Activated CD8-positive, alpha-beta memory T cell treated with anti-CD3 and anti-CD28 coated beads for 48 hours (primary cell): ENCODE measurements around the gene LCN12.

Experiments used
- DNase-seq, 3 experiments: peaks; one replicate each; pipeline ENCODE4 v3.0.0-alpha.2; 2020; ENCODE audit warnings: low read depth in 2 of 3, low spot score in 2 of 3

Gene LCN12, protein sequence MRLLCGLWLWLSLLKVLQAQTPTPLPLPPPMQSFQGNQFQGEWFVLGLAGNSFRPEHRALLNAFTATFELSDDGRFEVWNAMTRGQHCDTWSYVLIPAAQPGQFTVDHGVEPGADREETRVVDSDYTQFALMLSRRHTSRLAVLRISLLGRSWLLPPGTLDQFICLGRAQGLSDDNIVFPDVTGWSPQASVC

DNA sequence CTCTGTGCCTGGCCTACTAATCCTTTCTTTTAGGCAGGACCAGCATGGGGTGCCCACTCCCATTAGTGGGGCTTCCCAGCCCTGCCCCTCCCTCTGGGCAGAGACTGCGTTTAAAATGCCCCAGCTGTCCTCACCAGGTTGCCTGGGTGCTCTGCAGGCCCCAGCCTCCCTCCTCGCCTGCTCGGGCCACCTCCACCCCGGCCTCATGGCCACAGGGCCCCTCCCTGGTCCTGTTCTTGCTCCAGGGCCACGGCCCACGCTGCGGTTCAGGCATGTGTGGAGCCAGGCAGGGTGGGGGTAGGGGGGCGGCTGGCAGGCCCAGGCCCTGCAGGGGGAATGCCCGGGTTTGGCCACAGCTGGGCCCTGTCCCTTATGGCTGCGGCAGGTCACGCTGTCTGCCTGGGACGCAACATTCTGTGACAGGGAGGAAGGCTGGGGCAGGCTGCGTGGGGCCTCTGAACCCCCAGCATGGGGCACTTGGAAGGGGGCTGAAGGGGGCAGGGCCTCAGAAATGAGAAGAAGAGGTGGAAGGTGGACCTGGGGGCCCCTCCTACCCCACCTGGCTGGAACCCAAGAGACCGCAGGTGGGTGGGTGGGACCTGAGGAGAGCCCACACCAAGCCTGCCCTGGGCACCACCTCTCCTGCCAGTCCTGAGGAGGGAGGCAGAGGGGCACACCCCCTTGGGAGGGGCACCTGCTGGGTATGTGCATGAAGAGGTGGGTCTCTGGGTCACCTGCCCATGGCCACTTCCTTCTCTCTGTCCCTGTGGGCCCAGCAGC lies at the start of gene LCN12:
TSS of gene LCN12 (plus strand) at position 733 of the 780 bp plus-strand sequence. CDS start 55 bp downstream, outside the sequence.
- DNase-seq = no peak

DNA sequence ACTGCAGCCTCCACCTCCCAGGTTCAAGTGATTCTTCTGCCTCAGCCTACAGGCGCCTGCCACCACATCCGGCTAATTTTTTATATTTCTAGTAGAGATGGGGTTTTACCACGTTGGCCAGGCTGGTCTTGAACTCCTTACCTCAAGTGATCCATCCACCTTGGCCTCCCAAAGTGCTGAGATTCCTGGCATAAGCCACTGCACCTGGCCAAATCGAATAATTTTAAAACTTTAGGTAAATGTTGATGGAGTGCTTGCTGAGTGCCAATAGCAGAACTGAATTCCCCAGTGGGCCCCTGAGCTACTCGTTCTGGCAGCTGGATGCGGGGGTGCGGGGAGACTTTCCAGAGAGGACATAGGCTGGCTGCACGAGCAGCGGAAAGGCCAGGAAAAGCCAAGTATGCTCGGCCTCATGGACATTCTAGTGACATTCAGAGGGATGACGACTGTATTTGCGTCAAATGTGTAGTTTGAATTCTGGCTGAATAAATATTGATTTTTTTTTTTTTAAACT lies 49.0 kb upstream of the LCN12 start:
- DNase-seq = no peak

DNA sequence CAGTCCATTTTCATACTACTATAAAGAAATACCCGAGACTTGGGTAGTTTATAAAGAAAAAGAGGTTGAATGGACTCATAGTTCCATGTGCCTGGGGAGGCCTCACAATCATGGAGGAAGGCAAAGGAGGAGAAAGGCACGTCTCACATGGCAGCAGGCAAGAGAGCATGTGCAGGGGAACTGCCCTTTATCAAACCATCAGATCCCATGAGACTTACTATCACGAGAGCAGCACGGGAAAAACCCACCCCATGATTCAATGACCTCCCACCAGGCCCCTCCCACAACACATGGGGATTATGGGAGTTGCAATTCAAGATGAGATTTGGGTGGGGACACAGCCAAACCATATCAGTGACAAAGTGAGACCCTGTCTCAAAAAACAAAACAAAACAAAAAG lies 45.8 kb upstream of the LCN12 start:
- DNase-seq = no peak

DNA sequence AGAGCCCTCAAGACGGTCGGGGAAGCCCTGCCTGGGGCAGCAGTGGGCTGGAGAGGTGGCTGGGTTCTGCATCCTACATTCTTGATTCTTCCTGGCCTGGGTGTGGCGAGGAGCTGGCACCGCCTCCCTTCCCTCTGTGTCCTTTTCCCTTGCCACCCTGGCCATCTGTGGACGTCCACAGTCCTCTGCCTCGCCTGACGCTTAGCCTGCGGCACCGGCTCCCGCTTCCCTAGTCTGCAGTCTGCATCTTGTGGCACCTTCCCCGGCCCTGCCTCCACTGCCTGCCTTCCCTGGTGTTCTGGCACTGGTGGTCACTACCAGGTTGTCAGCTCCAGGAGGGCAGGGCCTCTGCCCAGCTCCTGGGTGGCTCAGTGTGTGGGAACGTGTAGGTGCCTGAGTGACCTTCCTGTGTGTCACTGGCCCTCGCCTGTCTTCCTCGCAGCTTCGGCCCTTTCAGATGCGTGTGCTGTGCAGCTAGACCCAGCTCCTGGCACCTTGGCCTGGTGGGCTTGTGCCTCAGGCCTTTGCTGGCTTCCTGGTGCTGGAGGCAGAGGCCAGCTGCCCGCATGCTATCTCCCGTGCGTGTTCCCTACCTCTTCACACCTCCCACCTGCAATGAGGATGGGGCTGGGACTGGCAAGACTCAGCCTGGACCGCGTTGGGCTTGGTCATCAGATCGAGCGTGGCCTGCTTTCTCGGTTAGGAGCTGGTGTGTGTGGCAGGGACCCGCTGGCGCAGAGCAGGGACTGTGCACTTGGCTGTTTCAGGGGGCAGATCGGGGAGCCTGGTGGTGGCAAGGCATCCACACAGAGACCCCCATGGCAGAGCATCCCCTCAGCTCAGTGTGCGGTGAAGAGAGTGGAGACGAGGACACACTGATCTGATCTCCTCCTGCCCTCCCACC lies 44.8 kb upstream of the LCN12 start:
- DNase-seq = no peak

DNA sequence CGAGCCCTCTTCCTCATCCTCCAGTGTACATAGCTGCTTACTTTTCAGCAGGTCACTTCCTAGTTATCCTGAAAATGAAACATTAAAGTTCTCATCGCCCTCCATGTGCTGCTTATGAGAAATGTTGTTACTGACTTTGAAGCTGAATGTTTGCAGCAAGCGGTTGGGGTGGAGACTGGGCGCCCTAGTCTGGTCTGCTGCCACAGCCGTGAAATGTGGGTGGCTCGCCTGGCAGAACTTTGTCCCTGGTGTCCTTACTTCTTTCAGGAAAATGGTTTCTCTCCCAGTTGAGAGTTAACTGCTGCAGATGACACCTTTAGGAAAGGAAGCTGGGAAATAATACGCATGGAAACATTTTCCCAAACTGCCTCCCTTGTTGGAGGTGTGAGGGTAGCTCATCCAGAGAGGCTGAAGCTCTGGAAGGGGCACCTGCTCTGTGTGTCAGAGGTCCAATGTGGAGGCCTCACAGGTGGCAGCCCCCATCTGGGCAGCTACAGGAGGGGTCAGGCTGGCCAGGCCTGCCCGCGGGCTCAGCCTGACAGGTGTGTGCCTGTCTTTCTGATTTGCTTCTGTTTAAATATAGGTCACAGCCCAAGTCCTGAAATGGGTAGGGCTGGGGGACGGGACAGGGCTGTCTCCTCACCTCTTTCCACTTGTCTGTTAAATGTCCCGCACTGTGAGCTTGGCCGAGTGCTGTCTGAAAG lies 41.7 kb upstream of the LCN12 start:
- DNase-seq = no peak

DNA sequence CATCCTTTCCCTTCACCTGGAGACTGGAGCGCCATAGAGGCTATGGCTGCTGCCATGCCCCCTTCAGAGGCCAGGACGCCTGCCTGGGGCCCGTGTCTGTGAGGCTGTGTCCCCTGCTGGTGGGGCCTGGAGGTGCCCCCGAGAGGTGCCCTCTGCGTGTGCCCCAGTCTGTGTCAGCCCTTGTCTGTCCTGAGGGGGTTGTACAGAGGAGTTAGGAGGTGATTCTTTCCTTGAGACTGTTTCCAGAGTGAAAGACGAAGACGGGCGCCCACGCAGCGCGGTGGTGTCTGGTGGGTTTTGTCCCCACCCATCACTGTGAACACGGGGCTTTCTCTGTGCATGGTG lies 41.2 kb upstream of the LCN12 start:
- no peak for DNase-seq

DNA sequence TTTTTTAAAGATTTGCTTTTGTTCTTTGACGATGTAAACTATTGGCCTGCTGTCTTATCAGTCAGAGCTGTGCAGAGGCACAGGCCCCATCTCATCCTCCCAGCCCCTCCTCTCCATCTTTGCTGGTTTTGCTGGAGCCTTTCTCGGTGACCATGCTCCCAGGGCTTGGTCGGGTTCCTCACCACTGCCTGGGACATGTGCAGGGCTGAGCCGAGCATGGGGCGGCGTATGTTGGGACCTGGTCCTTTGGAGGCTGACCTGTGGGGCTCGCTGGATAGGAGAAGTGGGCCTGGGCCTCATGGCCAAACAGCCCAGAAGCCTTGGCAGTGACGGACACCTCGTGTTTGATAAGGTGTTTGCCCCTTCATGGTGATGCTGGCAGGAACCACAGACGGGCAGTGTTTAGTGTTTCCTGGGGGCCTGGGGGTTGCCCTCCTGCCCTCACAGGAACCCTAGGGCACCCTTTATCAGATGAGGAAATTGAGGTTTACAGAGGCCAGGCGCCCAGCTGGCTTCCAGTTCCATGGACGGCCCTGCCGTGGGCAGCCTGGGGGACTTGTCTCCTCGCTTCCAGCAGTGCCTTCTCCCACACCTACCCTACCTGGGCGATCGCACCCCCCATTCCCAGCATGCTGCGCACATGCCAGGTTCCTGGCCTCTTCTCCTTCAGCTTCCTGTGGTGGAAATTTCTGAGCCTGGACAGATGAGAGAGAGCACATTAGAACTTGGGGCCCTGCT lies 38.2 kb upstream of the LCN12 start:
- DNase-seq = no peak

DNA sequence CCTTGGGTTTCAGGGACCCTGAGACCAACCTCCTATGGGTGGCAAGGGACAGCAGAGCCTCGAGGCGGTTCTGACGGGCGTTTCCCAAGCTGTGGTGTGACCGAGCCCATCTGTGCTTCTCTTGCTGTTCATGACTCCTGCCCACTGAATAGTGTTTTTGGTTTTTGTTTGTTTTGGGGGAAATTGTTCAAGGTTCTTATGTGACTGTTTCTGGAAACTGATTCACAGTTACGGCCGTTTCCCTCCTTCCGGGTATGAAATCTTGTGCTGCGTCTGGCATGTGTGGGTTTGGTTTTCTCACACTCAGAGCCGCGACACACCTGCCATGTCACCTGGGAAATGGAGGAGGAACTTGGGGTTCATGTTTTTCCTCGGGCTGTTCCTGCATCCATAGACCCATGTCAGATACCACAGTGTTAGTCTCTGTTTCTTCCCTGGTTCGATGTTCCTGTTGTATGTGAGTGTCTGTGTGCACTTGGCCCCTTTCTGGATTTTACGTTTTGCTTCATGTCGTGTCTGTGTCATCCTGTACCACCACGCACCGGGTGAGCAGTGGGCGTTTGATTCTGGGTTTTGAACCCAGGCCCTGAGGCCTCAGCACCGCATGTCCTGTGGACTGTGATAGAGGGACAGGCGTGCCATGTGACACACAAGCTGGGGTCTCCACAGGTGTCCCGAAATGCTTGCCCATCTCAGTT lies 36.3 kb upstream of the LCN12 start:
- DNase-seq = no peak

DNA sequence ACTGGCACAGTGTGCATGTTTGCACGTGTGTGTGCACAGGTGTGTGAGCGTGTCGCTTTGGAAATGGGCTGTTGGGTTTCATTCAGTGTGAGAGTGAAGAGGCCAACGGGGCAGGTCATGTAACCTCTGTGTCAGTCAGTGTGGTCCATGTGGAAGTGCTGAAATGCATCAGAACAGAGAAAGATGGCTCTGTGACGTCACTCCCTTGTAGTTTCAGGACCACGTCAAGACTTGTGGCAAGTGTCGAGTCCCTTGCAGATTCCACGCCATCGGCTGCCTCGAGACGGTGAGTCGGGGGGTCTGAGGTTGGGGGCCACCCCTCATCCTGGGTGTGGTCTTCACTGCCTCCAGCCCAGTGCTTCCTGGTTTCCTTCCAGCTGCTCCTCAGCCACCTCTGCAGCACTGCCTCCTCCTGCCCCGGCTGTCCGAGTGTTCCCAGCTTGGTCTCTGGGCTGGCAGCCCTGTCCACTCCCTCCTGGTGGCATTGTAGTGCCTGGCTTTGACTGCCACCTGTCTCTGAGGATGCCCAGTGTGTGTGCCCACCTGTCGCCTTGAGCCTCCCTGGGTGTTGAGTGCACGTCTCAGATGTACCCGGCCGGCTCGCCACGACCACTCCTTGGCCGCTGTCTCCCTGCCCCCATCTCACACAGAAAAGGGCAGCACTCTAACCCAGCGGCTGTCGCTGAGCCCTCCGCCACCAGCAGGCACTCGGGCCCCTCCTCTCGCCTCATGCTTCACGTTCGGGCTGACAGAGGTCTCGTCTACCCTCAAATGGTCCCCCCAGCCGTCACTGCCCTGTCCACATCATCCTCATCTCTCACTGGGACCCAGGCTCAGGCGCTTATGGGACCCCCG lies 35.5 kb upstream of the LCN12 start:
- DNase-seq = no peak

DNA sequence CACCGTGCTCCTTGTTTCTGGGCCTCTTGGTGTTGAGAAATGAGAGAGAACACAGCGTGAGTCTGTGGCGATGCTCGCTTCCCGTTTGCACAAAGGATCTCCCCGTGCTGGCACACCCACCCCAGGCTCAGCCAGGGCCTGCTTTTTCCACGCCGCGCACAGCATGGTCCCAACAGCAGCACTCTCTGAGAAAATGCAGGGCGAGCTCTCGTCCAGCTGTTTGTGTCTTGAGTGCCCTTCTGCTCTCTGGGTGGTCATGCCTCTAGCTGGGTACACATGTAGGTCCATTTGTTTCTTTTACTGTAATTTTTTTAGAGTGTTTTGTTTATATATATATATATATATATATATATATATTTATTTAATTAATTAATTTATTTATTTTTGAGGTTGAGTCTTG lies 34.2 kb upstream of the LCN12 start:
- no peak for DNase-seq

DNA sequence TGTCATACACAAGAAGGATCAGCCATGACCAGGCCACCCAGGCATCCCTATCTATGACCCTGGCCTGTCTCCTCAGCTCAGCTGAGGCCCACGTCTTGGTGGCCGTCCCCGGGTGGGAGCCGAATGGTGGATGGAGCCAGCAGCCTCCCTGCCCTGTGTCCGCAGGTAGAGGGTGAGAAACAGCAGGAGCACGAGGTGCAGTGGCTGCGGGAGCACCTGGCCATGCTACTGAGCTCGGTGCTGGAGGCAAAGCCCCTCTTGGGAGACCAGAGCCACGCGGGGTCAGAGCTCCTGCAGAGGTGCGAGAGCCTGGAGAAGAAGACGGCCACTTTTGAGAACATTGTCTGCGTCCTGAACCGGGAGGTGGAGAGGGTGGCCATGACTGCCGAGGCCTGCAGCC lies 32.0 kb upstream of the LCN12 start:
- DNase-seq = no peak

DNA sequence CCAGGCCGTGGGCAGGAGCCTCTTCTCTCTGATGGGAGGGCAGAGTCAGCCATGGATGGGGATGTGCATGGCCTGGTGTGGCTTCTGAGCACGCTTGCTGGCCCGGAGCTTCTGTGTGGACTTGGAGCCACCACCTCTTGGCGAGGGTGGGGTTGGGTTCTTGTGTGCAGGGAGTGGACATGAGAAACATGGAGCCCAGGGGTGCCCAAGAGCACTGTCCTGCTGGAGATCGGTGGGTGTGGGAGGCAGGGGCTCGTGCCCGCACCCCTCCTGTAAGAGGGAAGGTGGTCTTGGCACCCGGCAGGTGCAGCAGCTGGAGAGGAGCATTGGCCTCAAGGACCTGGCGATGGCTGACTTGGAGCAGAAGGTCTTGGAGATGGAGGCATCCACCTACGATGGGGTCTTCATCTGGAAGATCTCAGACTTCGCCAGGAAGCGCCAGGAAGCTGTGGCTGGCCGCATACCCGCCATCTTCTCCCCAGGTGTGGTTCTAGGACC lies 31.3 kb upstream of the LCN12 start:
- DNase-seq = no peak

DNA sequence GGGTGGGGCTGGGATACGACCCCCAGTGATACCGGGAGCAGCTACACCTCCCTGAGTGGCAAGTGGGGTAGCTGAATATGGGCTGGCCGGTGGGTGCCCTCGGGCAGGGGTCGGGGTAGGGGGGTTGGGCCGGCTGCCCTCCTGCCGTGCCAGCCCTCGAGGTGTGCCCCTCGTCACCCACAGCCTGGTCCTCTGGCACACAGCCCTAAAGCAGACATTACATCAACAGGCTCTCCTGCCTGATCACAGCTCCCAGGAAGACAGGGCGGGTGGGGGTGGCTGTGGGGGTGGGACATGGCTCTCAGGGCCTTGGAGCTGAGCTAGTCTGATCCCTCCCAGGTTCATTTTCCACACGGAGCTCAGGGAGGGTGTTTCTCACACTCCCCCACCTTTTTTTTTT lies 30.8 kb upstream of the LCN12 start:
- no peak for DNase-seq

DNA sequence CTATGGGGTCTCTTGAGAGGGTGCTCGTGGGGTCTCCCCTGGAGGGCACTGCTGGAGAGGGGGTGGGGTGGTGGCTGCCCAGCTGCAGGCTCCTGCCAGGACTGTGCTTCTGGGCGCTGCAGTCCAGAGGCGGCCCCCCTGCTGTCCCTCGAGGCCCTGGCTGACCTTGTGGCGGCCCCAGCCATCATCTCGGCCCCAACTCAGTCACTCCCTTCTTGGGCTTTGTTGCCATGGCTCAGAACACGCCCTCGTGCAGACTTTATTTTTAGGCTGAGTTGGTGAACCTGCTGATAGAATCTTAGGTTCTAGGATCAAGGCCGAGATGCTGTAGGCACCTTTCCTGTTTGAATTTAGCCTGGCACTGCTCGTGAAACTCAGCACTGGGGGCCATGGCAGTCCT lies 30.4 kb upstream of the LCN12 start:
- no peak for DNase-seq

DNA sequence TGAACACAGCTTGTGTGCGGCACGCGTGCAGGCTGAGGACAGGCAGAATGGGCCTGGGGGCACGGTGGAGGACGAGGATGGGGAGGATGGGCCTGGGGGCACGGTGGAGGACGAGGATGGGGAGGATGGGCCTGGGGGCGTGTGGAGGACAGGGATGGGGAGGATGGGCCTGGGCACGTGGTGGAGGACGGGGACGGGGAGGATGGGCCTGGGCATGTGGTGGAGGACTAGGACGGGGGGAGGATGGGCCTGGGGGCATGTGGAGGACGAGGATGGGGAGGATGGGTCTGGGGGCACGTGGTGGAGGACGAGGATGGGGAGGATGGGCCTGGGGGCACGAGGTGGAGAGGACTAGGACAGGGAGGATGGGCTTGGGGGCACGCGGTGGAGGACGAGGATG lies 29.5 kb upstream of the LCN12 start:
- DNase-seq = no peak

DNA sequence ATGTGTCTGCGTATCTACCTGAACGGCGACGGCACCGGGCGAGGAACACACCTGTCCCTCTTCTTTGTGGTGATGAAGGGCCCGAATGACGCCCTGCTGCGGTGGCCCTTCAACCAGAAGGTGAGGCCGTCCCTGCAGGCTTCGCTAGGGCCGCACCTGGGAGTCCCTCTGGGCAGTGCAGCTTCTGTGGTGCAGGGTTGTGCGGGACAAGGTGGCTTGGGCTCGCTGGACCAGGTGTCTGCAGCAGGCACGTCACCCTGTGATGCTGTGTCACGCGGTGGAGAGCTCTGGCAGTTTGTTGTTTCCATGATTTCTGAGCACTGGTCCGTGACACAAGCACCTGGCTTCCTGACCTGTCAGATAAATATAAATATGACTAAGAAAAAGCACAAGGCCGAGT lies 28.2 kb upstream of the LCN12 start:
- no peak for DNase-seq

DNA sequence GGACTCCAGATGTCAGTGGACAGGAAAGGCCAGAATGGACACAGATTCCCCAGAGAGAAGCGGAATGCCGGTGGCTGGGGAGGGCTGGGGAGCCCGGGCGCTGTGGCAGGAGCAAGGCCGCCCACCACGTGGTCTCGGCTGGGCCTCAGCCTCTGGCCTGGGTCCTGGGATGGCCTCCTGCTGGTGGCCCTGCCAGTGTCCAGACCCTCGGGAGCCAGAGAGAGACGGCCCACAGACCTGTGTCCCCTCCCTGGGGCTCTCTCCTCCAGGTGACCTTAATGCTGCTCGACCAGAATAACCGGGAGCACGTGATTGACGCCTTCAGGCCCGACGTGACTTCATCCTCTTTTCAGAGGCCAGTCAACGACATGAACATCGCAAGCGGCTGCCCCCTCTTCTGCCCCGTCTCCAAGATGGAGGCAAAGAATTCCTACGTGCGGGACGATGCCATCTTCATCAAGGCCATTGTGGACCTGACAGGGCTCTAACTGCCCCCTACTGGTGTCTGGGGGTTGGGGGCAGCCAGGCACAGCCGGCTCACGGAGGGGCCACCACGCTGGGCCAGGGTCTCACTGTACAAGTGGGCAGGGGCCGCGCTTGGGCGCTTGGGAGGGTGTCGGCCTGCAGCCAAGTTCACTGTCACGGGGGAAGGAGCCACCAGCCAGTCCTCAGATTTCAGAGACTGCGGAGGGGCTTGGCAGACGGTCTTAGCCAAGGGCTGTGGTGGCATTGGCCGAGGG lies 26.5 kb upstream of the LCN12 start:
- DNase-seq = no peak

DNA sequence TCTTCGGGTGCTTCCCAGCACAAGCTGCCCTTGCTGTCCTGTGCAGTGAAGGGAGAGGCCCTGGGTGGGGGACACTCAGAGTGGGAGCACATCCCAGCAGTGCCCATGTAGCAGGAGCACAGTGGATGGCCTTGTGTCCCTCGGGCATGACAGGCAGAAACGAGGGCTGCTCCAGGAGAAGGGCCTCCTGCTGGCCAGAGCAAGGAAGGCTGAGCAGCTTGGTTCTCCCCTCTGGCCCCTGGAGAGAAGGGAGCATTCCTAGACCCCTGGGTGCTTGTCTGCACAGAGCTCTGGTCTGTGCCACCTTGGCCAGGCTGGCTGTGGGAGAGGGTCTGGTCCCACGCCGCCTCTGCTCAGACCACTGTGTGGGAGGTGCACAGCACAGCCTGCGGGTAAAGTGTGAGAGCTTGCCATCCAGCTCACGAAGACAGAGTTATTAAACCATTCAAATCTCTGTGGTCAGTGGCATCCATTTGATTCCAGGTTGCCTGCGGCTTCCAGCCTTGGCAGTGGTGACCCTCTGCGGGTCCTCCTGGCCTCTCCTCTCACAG lies 25.8 kb upstream of the LCN12 start:
- no peak for DNase-seq
